Upper lobe of right lung (tissue), 1 donor: ENCODE data around the gene TTLL1. TPM values are rescaled to one million over a fixed set of nuclear protein-coding genes. Genes with fewer than 3 reads are reported as not detected.
A peak's percentile ranks its signal among the peaks of the same experiment; 100 is the strongest.

Source experiments
- ATAC-seq: fragments of 200-7000 bp; cut with Tn5 transposase; one replicate; pipeline ENCODE4 v1.9.1; 2020; ENCODE audit warnings: mild to moderate bottlenecking, moderate library complexity
- DNase-seq: peaks from one replicate; pipeline ENCODE4 v3.0.0-alpha.2; 2020
- H3K27ac ChIP-seq: fragments of 200-600 bp; one replicate; pipeline ENCODE4 v1.8.0; 2022
- H3K27me3 ChIP-seq: fragments of 200-600 bp; one replicate; pipeline ENCODE4 v1.8.0; 2022; ENCODE audit warnings: mild to moderate bottlenecking
- H3K36me3 ChIP-seq: fragments of 200-600 bp; one replicate; pipeline ENCODE4 v1.8.0; 2022
- H3K4me1 ChIP-seq: fragments of 200-600 bp; one replicate; pipeline ENCODE4 v1.8.0; 2022
- H3K4me3 ChIP-seq: fragments of 200-600 bp; one replicate; pipeline ENCODE4 v1.8.0; 2022; ENCODE audit warnings: mild to moderate bottlenecking
- H3K9me3 ChIP-seq: fragments of 200-600 bp; one replicate; pipeline ENCODE4 v1.8.0; 2022
- intact Hi-C: fragments of 100-400 bp; cut with DNase I; formaldehyde crosslinking; loops from one replicate; pipeline ENCODE4 v1.11.0; 2022
- total RNA-seq: library from RNA; stranded (reverse); fragmentation: NEBNext Ultra II Directional; extraction: Animal tissue kit (Norgen Biotek cat#: 25700); gene quantifications from one replicate; pipeline ENCODE4 v1.2.1, GENCODE V29; 2021
- TF ChIP-seq, protein P1 (sequence below): fragments of 200-600 bp; IDR thresholded peaks from one replicate; pipeline ENCODE4 v1.8.0; 2022; ENCODE audit warnings: antibody characterized with exemption
- donor health status: DM: no; HTN: yes; CAD: no; lungs with severe emphysema.

Gene TTLL1
- total RNA-seq, 1 donor from 2014 or later, result 5.1 TPM

DNA sequence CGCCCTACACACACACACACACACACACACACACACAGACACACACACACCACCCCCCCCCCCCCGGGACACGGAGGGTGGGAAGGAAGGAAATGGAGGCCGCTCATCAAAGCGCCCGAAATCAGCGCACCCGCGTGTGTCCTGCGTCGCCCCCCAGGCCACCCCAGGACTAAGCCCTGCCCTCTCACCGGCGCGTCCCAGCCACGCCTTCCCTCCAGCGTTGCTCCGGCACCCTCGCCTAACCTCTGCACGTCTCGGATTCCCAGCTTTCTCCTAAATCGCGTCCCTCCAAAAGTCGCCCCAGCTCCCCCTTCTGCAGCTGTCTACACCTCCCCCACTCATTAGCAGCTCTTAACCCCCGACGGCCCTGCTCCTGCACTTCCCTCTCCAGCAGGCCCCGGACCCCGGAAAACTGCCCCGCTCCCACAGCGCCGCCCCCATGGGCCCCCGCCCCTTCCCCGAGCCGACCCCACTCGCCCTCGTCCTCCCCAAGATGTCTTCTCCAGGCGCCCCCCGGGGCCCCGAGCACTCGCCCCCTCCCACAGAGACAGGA, 74.8 kb downstream of the TTLL1 start:
- peak overlapping the region; percentile 81 for H3K27ac ChIP-seq
- no peaks in the 10 kb centered on the region for H3K27me3 ChIP-seq
- TF ChIP-seq, protein P1, sequence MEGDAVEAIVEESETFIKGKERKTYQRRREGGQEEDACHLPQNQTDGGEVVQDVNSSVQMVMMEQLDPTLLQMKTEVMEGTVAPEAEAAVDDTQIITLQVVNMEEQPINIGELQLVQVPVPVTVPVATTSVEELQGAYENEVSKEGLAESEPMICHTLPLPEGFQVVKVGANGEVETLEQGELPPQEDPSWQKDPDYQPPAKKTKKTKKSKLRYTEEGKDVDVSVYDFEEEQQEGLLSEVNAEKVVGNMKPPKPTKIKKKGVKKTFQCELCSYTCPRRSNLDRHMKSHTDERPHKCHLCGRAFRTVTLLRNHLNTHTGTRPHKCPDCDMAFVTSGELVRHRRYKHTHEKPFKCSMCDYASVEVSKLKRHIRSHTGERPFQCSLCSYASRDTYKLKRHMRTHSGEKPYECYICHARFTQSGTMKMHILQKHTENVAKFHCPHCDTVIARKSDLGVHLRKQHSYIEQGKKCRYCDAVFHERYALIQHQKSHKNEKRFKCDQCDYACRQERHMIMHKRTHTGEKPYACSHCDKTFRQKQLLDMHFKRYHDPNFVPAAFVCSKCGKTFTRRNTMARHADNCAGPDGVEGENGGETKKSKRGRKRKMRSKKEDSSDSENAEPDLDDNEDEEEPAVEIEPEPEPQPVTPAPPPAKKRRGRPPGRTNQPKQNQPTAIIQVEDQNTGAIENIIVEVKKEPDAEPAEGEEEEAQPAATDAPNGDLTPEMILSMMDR, result no peak
- H3K9me3 ChIP-seq, result no peaks in the 10 kb centered on the region
- peaks cover 34% of the 10 kb centered on the region for H3K4me1 ChIP-seq
- peak overlapping the region; percentile 64 for H3K4me3 ChIP-seq
- no peaks in the 10 kb centered on the region for H3K36me3 ChIP-seq
- DNase-seq, result peak; percentile 81
- intact Hi-C loops, result no loop called here
- peak; percentile 37 for ATAC-seq

DNA sequence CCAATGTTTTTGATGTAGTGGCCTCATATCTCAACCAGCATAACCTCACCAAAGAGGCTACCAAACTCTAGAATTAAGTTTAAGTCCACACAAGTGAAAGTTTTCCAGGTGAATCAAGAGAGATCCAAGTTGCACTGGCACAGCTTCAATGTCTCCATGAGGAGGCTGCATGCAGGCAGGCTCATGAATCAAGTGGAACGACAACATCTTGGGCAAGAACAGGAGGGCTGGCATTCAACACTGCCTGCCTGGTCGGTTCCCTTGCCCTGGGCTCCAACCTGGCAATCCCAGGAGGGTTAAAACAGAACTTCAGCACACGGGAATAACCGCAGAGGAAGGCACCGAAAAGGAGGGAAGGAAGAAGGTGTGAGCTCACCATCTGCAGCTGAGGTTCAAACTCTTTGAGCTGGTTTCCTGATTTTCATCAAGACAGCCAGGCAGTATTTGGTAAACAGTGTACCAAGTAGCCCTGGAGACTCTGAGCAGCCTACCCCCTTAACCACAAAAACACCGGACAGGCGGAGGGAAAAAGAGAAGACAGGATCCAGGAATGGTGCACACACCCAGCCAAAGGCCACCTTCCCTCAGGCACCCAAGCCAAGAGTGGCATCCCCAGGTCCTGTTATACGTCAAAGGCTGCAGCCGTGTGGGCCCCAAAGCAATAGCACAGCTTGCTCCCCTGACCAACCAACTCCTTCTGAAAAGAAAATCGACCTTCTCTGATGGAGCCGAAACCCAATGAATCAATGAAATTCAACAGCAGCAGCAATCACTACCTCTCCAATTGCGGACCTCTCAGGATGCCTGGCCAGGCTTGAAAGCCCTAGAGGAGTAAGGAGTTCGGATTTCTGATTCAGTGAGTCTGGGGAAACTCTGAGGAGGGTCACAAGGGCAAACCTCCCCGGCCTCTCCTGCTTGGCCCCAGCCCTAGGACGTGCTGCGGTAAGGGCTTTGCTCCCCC, 75.6 kb downstream of the TTLL1 start:
- TF ChIP-seq, protein P1, result no peak
- DNase-seq (no peak), ATAC-seq (peak; percentile 4)
- no peaks in the 10 kb centered on the region for H3K36me3 ChIP-seq
- H3K4me3 ChIP-seq, result peak overlapping the region; percentile 64
- intact Hi-C loops, result no loop called here
- peak overlapping the region; percentile 81 for H3K27ac ChIP-seq
- no peaks in the 10 kb centered on the region for H3K27me3 ChIP-seq
- H3K4me1 ChIP-seq, result peaks cover 41% of the 10 kb centered on the region
- H3K9me3 ChIP-seq, result no peaks in the 10 kb centered on the region

DNA sequence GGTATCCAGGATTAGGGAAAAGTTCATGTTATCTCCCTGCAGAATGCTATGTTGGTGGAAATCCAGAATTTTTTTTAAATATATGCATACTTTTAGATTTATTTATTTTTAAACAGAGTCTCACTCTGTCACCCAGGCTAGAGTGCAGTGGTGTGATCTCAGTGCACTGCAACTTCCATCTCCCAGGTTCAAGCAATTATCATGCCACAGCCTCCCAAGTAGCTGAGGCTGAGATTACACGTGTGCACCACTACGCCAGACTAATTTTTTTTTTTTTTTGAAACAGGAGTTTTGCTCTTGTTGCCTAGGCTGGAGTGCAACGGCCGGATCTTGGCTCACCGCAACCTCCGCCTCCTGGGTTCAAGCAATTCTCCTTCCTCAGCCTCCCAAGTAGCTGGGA, 76.8 kb downstream of the TTLL1 start:
- no peak overlapping the region for H3K27ac ChIP-seq
- H3K36me3 ChIP-seq, result no peaks in the 10 kb centered on the region
- intact Hi-C loops, result no loop called here
- ATAC-seq, result no peak
- H3K27me3 ChIP-seq, result no peaks in the 10 kb centered on the region
- peaks cover 50% of the 10 kb centered on the region for H3K4me1 ChIP-seq
- TF ChIP-seq, protein P1, result no peak
- DNase-seq, result no peak
- H3K4me3 ChIP-seq, result no peak overlapping the region
- no peaks in the 10 kb centered on the region for H3K9me3 ChIP-seq

DNA sequence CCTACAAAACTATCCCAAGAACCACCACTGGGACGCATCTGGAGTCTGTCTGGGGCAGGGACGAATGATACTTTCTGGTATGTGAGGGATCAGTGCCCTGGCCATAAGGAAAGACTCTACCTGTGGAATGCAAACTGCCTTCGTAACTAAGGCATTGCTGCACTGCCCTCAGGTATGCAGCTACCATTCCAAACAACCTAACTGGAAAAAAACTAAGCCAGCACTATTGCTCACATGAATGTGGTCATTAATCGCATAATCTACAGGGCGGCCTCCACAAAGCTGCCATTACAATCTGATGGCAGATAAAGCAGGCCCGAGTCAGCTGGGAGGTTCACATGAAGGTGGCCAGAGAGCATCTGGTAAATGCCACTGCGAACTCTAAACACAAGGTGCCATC, 78.1 kb downstream of the TTLL1 start:
- TF ChIP-seq, protein P1, result no peak
- H3K27ac ChIP-seq, result no peak overlapping the region
- no peak for DNase-seq

DNA sequence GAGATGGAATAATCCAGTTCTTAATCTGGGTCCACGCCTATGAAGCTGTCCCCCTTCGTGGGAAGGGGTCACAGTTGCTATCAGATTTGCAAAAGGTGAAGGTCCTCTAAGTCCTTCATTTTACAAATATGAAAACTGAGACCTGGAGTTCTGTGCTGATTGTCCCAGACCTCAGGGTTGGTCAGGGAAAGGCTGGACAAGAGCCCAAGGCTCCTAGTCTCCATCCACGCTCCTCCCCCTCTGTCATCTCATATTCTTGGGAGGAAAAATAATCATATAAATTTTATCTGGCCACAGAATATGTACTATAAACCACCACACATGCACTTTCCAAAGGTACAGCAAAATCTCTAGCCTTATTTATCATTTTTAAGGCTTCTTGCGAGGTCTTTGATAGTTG, 79.7 kb downstream of the TTLL1 start:
- H3K4me1 ChIP-seq, result peaks cover 61% of the 10 kb centered on the region
- intact Hi-C loops, result no loop called here

More for the DNA sequence above, 78.1 kb downstream of the TTLL1 start:
- Histone ChIP-seq H3K9me3 (no peaks in the 10 kb centered on the region), H3K36me3 (no peaks in the 10 kb centered on the region), H3K27me3 (no peaks in the 10 kb centered on the region), H3K4me3 (no peak overlapping the region), H3K4me1 (peaks cover 49% of the 10 kb centered on the region)
- intact Hi-C loops, result no loop called here
- ATAC-seq, result no peak

More for the DNA sequence above, 79.7 kb downstream of the TTLL1 start:
- ATAC-seq (no peak), DNase-seq (no peak)
- no peaks in the 10 kb centered on the region for H3K9me3 ChIP-seq
- H3K27ac ChIP-seq, result no peak overlapping the region
- H3K36me3 ChIP-seq, result no peaks in the 10 kb centered on the region
- H3K4me3 ChIP-seq, result no peak overlapping the region
- TF ChIP-seq, protein P1, result no peak
- no peaks in the 10 kb centered on the region for H3K27me3 ChIP-seq
